ENCODE data around the gene SETX.

SETX gene

DNA sequence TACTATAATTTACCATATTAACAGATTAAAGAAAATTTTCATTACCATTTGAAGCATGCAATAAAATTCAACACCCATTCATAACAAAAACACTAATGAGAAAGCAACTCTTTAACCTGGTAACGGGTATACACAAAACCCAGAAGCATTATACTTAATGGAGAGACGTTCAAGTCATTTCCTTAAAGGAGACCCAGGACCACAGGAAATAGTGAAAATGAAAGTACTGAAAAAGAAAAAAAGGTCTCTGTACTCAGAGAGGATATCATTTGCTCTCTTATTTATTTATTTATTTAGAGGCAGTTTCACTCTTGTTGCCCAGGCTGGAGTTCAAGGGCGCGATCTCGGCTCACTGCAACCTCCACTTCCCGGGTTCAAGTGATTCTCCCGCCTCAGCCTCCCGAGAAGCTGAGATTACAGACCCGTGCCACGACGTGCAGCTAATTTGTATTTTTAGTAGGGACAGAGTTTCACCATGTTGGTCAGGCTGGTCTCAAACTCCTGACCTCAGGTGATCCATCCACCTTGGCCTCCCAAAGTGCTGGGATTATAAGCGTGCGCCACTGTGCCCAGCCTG is 61.6 kb downstream of the SETX start:
- DNase-seq (ENCODE audit: extremely low read depth in 1 of 2, low read depth in 1 of 2) = no peak

DNA sequence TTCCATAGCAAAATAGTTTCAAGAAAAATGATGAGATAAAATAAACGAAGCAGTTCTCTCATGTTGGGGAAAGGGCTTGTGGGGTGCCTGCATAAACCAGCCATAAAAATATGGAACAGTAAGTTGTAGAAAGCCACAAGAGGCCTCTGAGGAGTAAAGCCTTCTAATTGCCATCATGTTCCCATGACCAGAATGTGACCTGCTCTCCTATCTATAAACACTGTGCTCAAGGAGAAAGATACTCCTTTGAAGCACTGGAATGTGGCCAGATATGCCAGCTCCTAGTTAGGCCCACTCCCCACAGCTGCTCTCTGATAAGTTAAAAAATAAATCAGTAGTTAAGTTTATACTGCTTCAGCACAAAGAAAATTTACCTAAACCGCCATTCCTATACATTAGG is 65.8 kb downstream of the SETX start:
- DNase-seq (ENCODE audit: extremely low read depth in 1 of 2, low read depth in 1 of 2) = no peak

DNA sequence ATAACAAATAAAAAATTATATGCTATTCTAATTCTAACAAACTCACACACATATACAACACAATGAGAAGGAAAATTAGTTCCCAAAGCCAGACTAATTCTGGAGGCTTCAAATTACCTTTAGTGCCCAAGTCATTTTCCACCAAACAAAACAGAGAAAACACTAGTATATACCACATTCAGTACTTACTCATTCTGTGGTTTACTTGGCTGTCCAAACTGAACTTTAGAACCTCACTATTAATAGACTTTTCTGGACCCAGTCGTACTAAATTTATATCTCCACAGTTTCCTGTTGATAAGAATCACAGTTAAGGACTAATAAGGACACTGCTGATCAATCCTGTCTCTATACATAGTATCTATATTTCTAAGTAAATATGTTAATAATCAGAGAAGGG is 66.4 kb downstream of the SETX start:
- no peak for DNase-seq (ENCODE audit: extremely low read depth in 1 of 2, low read depth in 1 of 2)

DNA sequence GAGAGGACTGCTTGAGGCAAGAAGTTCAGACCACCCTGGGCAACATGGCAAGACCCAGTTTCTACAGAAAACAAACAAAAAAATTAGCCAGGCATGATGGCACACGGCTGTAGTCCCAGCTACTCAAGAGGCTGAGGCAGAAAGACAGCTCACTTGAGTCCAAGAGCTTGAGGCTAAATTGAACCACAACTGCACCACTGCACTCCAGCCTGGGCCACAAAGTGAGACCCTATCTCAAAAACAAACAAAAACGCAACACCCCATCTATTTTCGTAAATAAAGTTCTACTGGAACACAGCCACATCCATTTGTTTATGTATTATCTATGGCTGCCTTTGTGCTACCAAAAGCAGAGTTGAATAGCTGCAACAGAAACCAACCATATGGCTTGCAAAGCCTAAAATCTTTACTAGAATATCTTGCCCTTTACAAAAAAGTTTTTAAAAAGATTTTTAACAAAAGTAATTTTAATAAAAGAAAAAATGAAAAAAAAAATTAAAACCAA is 67.5 kb downstream of the SETX start:
- no peak for DNase-seq (ENCODE audit: extremely low read depth in 1 of 2, low read depth in 1 of 2)

DNA sequence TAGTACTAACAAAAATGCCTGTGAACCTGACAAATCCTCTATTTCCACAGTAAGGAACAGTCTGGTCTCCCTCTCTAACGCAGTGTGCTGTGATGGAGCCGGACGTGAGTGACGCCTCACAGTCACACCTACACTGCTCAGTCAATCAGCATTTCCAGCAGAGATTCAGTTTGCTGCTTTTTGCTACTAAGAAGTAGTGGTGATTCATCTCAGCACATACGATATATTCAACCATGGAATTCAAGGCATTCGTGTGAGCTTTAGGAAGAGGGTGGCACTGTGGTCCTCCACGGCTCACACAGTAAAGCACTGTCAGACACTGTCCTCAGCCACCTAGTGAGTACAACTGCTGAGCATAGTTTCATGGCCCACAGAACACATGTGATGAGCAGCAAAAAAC is 70.9 kb downstream of the SETX start:
- DNase-seq (ENCODE audit: extremely low read depth in 1 of 2, low read depth in 1 of 2) = no peak

DNA sequence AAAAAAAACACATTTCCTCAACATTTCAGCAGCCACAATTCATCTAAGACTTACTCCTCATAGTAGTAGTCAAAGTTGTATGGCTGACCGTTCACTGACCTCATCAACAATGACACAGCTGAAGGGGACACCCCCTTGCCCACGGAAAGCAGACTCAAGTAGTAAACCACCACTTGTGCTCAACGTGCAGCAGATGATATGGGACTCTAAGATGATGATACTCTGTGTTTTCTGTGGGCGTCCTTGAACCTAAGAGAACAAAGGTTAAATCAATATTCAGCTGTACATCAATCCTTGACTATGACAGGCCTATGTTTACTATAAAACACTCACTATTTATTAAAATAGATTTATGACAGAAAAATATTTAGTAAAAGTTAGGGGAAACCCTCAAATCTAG is 71.6 kb downstream of the SETX start:
- no peak for DNase-seq (ENCODE audit: extremely low read depth in 1 of 2, low read depth in 1 of 2)

DNA sequence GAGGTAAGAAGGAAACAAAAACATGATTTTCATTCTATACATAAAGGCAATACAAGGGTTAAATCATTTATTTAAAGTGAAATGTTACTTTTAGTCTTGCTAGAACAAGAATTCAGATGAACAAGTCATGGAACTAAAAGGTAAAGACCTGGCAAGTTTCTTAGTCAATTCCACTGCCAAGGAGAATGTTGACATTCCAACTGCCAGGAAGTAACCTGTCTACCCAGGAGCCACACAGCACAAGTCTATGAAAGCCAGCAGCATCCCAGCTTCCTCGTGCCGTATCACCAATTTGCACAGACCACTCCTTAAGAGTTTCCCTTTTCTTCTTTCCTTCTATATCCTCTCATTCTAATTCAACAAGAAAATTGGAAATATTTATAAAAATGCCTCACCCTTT is 79.9 kb downstream of the SETX start:
- DNase-seq (ENCODE audit: extremely low read depth in 1 of 2, low read depth in 1 of 2) = no peak

DNA sequence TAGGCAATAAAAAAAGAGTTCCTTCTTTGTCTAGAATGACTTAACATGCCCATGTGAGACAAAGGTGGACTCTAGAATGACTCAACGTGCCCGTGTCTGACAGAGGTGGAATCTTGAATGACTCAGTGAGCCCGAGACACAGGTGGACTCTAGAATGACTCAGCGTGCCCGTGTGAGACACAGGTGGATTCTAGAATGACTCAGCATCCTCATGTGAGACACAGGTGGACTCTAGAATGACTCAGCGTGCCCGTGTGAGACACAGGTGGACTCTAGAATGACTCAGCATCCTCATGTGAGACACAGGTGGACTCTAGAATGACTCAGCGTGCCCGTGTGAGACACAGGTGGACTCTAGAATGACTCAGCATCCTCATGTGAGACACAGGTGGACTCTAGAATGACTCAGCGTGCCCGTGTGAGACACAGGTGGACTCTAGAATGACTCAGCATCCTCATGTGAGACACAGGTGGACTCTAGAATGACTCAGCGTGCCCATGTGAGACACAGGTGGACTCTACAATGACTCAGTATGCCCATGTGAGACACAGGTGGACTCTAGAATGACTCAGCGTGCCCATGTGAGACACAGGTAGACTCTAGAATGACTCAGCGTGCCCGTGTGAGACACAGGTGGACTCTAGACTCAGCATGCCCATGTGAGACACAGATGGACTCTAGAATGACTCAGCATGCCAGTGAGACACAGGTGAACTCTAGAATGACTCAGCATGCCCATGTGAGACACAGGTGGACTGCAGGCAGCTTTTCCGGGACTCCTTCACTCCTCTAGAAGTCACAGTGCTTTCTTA is 84.9 kb downstream of the SETX start:
- DNase-seq (ENCODE audit: extremely low read depth in 1 of 2, low read depth in 1 of 2) = peak in 1 of 2 donors; percentile 37

DNA sequence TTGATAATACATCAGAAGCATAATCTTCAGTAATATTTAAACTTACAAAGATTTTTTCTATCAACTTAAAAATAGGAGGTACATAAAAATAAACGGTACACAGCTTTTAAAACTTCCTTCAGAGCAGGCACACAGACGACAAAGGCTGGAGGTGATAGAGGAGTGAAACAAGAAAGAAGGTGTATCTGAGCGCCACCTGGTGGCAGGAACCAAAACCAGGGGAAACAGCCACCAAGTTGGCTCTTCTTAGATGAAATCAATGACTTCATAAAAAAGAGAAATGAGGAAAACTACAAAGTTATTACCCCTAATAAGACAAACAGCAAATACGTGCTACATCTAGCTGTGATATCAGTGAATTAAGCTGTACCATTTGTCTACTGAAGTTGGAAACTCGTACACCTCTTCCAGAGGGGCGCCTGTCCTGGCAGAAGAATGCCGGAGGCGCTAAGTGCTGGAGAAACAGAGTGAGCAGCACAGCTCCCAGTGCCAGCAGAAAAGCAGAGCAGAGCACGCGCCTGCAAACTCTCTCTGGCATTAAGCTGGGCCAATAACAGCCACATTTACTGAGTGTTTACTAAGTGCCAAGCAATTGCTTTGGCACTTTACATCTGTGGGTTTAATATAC is 85.9 kb downstream of the SETX start:
- DNase-seq (ENCODE audit: extremely low read depth in 1 of 2, low read depth in 1 of 2) = peak; percentile 29 to 50

DNA sequence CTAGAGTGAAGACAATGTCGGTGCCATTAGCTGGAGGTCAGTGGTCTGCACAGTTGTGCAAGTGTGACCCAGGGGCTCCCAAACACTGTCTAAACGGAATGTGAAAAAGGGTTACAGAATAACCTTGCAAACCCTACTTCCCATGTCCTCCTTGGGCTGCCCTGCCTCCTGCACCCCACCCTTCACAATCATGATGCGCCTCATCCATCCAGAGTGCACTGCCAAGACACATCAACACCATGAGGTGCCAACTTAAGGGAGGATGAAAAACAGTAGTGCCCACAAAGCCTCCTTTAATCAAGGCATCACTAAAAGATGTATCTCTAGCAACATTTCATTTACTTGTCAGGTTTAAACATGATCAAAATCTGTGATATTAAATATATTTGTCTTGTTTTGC is 87.1 kb downstream of the SETX start:
- DNase-seq (ENCODE audit: extremely low read depth in 1 of 2, low read depth in 1 of 2) = no peak

DNA sequence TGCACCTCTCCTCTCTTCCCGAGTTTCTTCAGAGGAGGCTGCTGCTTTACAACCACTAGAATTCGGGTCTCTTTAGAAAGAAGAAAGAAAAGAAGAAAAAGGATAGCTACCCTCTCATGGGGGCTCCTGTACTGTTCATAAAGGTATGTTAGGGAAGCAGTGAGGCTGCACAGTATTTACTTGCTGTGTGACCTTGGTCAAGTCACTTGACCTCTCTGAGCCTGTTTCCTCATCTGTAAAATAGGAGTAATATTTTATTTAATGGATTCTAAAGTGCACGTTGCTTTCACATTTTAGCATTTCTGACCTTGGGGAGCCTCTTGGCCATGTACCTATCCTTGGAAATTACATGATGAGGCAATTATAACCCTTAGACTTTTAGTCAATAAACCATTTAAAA is 88.8 kb downstream of the SETX start:
- DNase-seq (ENCODE audit: extremely low read depth in 1 of 2, low read depth in 1 of 2) = no peak

DNA sequence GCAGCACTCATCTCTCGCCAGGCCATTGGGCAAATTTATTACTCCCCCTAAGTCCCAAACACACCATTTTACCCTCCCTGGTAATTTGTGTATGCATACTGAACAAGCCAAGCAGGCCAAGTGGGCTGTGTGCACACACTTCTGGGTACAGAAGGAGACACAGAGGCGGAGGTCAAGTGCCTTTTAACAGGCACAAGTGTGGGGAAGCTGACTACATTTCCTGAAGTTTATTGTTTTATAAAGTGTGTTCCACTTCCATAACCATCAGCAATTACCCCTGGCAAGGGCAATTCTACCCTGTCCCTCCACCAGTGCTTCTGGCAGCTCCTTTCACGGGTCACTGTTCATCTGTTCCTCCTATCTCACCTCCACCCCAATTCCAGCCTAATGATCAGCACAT is 93.9 kb downstream of the SETX start:
- no peak for DNase-seq (ENCODE audit: extremely low read depth in 1 of 2, low read depth in 1 of 2)

DNA sequence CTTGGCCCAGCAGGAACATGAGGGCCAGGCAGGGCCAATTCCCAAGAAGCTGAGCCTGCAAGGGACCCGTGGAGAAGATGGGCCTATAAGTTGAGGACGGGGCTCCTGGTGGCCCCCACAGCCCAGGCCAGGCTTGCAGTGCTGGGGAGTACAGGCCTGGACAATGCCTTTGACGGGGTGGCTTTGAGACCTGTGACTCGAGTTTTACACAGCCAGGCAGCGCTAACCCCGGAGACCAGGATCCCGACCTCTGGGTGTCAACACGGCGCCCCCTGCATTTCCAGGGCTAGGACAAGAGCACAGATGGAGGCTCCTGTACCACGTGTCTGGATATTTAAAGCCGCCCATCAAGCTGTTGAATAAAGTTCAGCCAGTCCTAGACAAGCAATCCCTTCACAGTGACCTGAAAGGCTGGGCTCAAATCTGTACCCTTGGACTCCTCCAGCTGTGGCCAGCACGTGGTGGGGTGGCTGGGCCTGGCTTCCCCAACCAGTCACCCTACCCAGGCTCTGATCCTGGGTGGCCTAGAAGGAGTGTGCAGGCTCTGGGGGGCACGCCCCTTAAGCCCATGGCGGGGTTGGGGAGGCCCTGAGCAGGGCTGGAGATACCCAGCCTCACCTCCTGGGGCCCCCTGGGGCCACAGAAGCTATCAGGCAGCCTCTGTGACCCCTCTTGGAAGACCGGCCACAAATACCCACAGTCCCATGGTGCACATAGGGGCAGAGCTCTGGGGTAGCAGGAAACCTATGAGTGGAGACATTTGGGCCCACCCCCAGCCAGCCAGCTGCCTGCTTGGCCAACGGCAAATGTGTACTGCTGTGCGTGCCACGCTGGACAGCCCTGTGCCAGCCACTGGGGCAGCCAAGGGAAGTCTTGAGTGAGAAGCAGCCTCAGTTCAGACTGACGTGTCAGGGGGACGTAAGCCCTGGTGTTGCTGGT is 104.2 kb downstream of the SETX start:
- no peak for DNase-seq (ENCODE audit: extremely low read depth in 1 of 2, low read depth in 1 of 2)

DNA sequence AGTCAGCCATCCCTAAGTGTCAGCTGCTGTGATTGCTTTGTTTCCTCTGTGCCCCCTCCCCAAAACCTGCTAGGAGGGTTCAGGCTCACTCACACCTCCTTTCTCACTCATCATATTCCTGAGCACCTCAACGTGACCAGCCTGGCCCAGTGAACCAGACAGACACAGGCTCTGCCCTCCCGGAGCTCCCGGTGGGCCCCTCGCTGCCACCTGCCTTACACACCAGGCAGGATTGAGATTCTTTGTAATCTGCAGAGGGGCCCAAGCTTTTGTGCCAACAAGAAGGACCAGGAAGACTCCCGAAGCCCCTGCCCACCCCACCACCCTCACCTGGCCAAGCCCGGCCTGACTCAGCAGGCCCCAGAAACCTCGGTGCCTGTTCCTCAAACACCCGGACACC is 105.1 kb downstream of the SETX start:
- no peak for DNase-seq (ENCODE audit: extremely low read depth in 1 of 2, low read depth in 1 of 2)

DNA sequence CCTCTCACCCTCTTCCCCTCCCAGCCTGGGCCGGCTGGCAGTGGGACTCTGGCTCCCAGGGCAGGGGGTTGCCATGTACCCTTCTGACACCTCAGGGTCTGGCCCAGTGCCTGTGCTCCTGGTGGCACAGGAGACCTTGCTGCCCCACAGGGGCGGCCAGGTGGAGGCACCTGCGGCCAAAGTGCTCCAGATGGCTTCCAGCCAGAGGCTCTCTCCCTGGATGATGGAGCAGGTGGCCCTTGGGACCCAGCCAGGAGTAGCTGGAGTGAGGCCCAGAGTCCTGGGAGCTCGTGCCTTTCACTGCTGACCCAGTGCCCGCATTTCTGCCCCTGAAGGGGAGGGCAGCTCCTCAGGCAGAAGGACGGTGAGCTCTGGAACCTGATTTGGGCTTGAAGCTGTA is 105.7 kb downstream of the SETX start:
- DNase-seq (ENCODE audit: extremely low read depth in 1 of 2, low read depth in 1 of 2) = no peak

DNA sequence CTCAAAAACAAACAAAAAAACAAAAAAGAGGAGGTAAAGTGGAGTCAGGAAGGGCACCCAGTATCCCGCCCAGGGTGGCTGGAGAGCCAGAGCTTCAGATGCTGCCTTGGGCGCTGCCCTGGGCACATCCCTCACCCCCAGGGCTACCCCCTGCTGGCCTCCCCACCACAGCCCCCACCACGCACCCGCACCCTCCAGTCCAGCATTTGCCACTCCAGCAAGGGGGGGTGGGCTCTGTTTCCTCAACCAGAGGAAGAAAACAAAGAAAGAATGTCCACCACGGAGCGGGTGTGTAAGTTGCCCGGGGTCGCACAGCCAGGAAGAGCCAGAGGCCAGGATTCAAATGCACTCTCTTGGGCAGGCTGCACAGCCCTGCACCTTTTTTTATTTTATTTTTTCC is 106.8 kb downstream of the SETX start:
- no peak for DNase-seq (ENCODE audit: extremely low read depth in 1 of 2, low read depth in 1 of 2)

DNA sequence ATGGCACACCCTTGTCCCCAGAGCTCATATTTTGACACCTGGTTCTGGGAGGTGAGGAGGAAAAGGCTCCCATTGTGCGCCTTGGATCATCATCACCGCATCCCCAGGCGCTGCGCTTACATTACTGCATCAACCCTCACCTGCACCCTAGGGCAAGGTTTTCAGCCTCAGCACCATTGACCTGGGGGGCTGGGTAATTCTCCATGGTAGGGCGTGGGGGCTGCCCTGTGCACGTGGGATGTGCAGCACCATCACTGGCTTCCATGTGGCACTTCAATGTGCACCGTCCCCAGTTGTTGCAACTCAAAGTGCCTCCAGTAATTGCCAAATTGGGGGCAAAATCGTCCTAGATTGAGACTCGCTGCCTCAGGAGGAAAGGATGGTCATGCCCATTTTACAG is 109.3 kb downstream of the SETX start:
- DNase-seq (ENCODE audit: extremely low read depth in 1 of 2, low read depth in 1 of 2) = no peak

DNA sequence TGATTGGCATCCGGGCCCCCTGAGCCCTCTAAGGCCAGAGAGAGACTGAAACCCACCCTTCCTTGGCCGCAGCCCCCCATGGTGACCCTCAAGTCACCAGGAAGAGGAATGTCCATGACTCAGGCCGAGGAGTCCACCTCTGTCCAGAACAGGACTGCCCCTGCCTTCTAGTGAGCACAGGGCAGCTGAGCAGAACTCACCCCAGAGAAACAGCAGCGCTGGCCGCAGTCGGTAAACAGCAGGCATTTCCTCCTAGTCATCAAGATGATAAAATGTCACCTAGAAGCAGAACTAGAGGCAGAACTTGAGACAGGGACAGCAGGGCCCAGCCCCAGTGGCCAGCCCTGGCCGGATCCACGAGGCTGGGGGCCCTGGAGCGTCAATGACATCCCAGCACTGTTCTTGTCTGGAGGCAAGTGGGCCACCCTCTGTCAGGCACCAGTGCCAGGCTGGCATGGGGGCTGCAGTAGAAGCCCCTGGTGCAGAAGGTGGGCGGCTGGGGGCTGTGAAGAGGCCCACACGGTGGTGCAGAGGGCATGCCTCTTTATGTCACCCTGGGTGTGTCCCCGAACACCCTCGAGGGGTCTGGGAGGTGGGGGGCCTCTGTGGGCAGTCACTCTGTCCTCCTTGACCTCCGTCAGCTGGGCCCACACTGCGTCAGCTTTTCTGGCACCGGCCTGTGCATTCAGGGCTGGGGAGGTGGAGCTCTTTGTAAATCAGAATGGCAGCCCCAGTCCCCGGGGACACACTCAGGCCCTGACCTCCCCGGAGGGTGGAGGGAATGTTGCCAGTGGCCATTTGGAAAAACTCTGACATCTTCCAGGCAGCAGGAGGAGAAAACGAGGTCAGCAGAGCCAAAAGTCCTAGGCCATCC is 110.0 kb downstream of the SETX start:
- DNase-seq (ENCODE audit: extremely low read depth in 1 of 2, low read depth in 1 of 2) = no peak

DNA sequence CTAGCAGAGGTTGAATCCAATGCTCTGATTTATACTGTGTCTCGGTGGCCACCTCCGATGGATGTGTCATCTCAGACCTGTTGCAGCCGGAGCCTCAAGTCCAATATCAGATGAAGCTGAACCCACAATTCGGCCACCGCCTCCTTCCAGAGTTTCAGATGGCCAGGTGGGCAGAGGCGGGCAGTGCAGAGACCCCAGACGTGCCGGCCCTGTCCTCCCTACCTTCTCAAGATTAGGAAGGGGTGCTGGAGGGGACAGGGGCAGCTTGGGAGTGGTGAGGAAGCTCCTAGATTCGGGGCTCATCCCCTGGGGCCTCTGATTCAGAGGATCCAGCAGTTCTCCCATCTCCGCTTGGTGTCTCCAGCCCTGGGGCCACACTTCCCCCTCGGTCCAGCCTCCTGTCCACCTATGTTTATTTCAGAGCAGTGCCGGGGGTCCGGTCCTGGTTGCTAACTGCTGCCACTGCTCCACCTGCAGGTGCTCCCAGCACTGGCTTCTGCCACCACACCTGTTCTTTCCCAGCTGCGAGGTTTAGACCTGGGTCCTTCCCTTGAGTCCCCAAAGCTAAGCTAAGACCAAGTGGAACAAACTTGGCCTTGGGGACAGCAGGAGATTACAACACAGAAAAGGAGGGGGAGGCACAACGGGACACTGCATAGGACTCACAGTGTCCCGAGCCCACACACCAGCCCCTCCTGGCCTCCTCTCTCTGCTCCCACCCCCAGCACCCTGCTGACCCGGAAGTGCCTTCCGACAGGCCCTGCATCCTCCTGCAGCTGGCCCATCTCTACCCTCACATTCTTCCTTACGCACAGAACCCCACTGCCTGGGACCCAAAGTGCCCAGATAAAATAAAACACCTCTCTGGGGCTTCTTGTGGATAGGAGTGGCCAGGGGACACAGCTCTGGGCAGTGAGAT is 111.4 kb downstream of the SETX start:
- no peak for DNase-seq (ENCODE audit: extremely low read depth in 1 of 2, low read depth in 1 of 2)

All from stimulated activated CD8-positive, alpha-beta memory T cell treated with anti-CD3 and anti-CD28 coated beads, Interleukin-7, amount 100 ng/mL, for 48 hours (primary cell).